Central memory CD8-positive, alpha-beta T cell (primary cell): ENCODE data around the gene SLC39A11.
"Not testable (repeated sequence)": the region's sequence is repeated elsewhere in the genome, so short reads cannot be mapped to it uniquely, and the experiment has no call there.

Experiments used
- ATAC-seq: fragments of 150-1000 bp; cut with Tn5 transposase; replicated peaks from 2 replicates; pipeline ENCODE4 v1.10.0; 2022; ENCODE audit warnings: mild to moderate bottlenecking, moderate FRiP score, moderate number of reproducible peaks; ENCODE audit not compliant: poor library complexity, severe bottlenecking; ENCODE audit errors: extremely low read depth
- DNase-seq, 2 donors: peaks; one replicate each; pipeline ENCODE4 v3.0.0; 2021; ENCODE audit warnings: low spot score in 2 of 2
- H3K27ac Mint-ChIP-seq: one replicate; pipeline ENCODE4 v1.8.0; 2022; ENCODE audit warnings: low read depth, mild to moderate bottlenecking, moderate library complexity, mixed read lengths
- H3K27me3 Mint-ChIP-seq: one replicate; pipeline ENCODE4 v1.8.0; 2022; ENCODE audit warnings: mixed read lengths
- H3K36me3 Mint-ChIP-seq: one replicate; pipeline ENCODE4 v1.8.0; 2022; ENCODE audit warnings: mild to moderate bottlenecking, moderate library complexity, mixed read lengths; ENCODE audit not compliant: insufficient read depth
- H3K4me1 Mint-ChIP-seq: one replicate; pipeline ENCODE4 v1.8.0; 2022; ENCODE audit warnings: mixed read lengths
- H3K4me3 Mint-ChIP-seq: one replicate; pipeline ENCODE4 v1.8.0; 2022; ENCODE audit warnings: mild to moderate bottlenecking, moderate library complexity, mixed read lengths
- H3K9me3 Mint-ChIP-seq: one replicate; pipeline ENCODE4 v1.8.0; 2022; ENCODE audit warnings: mixed read lengths

Gene SLC39A11

DNA sequence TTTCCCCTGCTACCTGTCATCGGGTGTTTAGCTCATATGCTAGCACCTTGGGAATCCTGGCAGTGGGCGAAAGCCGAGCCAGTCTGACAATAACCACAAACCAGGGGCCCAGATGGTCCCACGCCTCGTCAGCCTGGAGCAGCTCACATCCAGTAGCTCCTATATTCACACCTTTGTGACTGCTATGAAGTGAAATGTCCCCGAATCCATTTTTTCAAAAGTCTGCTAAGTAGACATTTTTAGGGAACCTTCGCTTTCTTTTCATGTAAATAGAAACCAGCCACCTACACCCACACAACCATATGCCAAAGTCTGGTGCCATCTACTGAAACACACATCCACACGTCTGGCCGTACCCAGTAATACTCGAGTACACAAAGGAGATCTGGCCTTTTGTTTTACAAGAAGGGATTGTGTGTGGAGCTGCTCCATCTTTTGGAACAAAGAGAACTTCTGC lies 176.8 kb downstream of the SLC39A11 start:
- no peaks in the 10 kb centered on the region for H3K4me1 Mint-ChIP-seq
- H3K36me3 Mint-ChIP-seq: peaks cover 1% of the 10 kb centered on the region
- H3K27ac Mint-ChIP-seq: no peak overlapping the region
- no peaks in the 10 kb centered on the region for H3K27me3 Mint-ChIP-seq
- no peaks in the 10 kb centered on the region for H3K9me3 Mint-ChIP-seq
- no peak for ATAC-seq
- no peak overlapping the region for H3K4me3 Mint-ChIP-seq
- DNase-seq: no peak

DNA sequence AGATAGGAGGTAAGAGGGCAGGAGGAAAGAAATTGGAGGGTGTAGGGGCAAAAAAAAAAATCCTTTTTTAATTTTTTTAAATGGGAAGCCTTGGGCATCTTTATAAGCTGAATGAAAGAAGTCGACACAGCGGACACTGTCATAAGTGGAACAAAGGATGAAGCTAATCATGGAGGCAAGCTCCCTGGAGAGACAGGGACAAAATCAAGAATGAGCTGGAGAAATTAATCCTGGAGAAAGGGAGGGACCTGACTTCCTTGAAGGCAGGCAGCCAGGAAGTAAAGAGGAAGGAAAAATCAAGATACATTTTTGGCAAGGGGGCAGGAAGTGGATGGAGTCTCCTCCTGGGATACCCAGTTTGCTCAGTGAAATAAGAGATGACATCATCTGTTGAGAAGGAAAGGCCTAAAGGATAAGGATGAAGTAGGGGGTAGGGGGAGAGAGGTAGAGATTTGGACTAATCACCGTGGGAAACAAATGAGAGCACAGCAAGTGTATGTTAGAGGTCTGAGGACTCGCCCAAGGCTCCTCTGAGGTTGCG lies 179.3 kb downstream of the SLC39A11 start:
- no peaks in the 10 kb centered on the region for H3K4me1 Mint-ChIP-seq
- peaks cover 4% of the 10 kb centered on the region for H3K36me3 Mint-ChIP-seq
- ATAC-seq (no peak), DNase-seq (no peak)
- no peak overlapping the region for H3K27ac Mint-ChIP-seq
- H3K4me3 Mint-ChIP-seq: no peak overlapping the region
- no peaks in the 10 kb centered on the region for H3K27me3 Mint-ChIP-seq
- H3K9me3 Mint-ChIP-seq: no peaks in the 10 kb centered on the region

GRCh38 chr17:72906306-72906705 lies 186.2 kb downstream of the SLC39A11 start:
- H3K9me3 Mint-ChIP-seq: no peaks in the 10 kb centered on the region
- peaks cover 5% of the 10 kb centered on the region for H3K4me1 Mint-ChIP-seq
- no peak overlapping the region for H3K4me3 Mint-ChIP-seq
- H3K27ac Mint-ChIP-seq: no peak overlapping the region
- ATAC-seq (no peak), DNase-seq (no peak)
- H3K27me3 Mint-ChIP-seq: no peaks in the 10 kb centered on the region
- H3K36me3 Mint-ChIP-seq: peaks cover 4% of the 10 kb centered on the region

GRCh38 chr17:72903522-72903921 lies 189.0 kb downstream of the SLC39A11 start:
- peaks cover 2% of the 10 kb centered on the region for H3K36me3 Mint-ChIP-seq
- DNase-seq (no peak), ATAC-seq (no peak)
- no peaks in the 10 kb centered on the region for H3K27me3 Mint-ChIP-seq
- no peaks in the 10 kb centered on the region for H3K9me3 Mint-ChIP-seq
- H3K4me1 Mint-ChIP-seq: peaks cover 5% of the 10 kb centered on the region
- H3K27ac Mint-ChIP-seq: no peak overlapping the region
- no peak overlapping the region for H3K4me3 Mint-ChIP-seq

GRCh38 chr17:72901657-72902056 lies 190.8 kb downstream of the SLC39A11 start:
- Mint-ChIP-seq H3K27me3 (no peaks in the 10 kb centered on the region), H3K9me3 (no peaks in the 10 kb centered on the region), H3K4me1 (peaks cover 5% of the 10 kb centered on the region), H3K27ac (no peak overlapping the region), H3K36me3 (peaks cover 2% of the 10 kb centered on the region), H3K4me3 (no peak overlapping the region)
- DNase-seq: no peak
- no peak for ATAC-seq

DNA sequence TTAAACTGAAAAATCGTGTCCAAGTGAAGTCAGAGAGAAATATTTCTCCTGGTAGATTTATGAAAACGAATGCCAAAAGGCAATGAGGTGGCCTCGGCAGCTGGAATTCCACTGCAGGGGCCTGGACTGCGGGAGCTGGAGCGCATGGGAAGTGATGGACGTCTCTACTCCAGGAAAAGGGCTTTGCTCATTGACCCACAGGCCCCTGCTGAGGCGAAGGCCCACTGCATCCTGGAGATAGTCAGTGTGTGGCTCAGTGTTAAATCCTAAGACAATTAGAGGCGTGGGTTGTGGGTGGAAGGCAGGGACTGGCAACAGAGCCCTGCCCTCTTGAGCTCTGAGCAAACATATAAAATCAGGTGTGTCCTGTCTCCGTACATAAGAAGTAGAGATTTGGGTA lies 191.4 kb downstream of the SLC39A11 start:
- no peak for DNase-seq
- Mint-ChIP-seq H3K4me1 (peaks cover 4% of the 10 kb centered on the region), H3K4me3 (no peak overlapping the region), H3K36me3 (peaks cover 2% of the 10 kb centered on the region), H3K27me3 (no peaks in the 10 kb centered on the region), H3K9me3 (no peaks in the 10 kb centered on the region), H3K27ac (no peak overlapping the region)
- ATAC-seq: no peak

GRCh38 chr17:72900654-72900971 lies 191.9 kb downstream of the SLC39A11 start:
- H3K9me3 Mint-ChIP-seq: no peaks in the 10 kb centered on the region
- no peak for ATAC-seq

GRCh38 chr17:72898725-72899124 lies 193.8 kb downstream of the SLC39A11 start:
- Mint-ChIP-seq H3K27ac (no peak overlapping the region), H3K4me3 (no peak overlapping the region), H3K27me3 (no peaks in the 10 kb centered on the region), H3K9me3 (no peaks in the 10 kb centered on the region), H3K36me3 (peaks cover 2% of the 10 kb centered on the region), H3K4me1 (no peaks in the 10 kb centered on the region)
- no peak for ATAC-seq
- DNase-seq: no peak

More at GRCh38 chr17:72900654-72900971, 191.9 kb downstream of the SLC39A11 start:
- no peak for DNase-seq
- Mint-ChIP-seq H3K27ac (no peak overlapping the region), H3K4me3 (no peak overlapping the region), H3K36me3 (peaks cover 2% of the 10 kb centered on the region), H3K27me3 (no peaks in the 10 kb centered on the region), H3K4me1 (no peaks in the 10 kb centered on the region)

GRCh38 chr17:72896288-72896687 lies 196.2 kb downstream of the SLC39A11 start:
- H3K4me3 Mint-ChIP-seq, H3K9me3 Mint-ChIP-seq, H3K4me1 Mint-ChIP-seq, DNase-seq, H3K27ac Mint-ChIP-seq, ATAC-seq, H3K36me3 Mint-ChIP-seq, H3K27me3 Mint-ChIP-seq: not testable (repeated sequence)

DNA sequence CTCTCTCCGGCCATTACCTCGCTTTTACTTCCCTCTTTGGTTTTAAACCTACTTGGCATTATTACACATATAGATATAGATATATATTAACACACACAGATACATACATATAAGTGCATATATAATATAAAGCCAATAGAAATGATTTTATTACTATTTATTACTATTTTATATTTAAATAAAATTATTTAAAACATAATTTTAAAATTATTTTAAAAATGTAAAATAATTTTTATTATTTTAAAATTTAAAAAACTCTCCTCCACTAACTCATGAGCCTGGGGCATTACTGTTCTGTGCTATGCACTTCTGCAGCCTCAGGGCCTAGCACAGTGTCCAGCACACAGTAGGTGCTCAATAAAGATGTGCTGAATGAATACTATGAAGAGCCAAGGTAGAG lies 200.9 kb downstream of the SLC39A11 start:
- Mint-ChIP-seq H3K4me1 (no peaks in the 10 kb centered on the region), H3K36me3 (peaks cover 6% of the 10 kb centered on the region), H3K27me3 (no peaks in the 10 kb centered on the region), H3K9me3 (no peaks in the 10 kb centered on the region), H3K4me3 (no peak overlapping the region), H3K27ac (no peak overlapping the region)
- DNase-seq (no peak), ATAC-seq (no peak)

DNA sequence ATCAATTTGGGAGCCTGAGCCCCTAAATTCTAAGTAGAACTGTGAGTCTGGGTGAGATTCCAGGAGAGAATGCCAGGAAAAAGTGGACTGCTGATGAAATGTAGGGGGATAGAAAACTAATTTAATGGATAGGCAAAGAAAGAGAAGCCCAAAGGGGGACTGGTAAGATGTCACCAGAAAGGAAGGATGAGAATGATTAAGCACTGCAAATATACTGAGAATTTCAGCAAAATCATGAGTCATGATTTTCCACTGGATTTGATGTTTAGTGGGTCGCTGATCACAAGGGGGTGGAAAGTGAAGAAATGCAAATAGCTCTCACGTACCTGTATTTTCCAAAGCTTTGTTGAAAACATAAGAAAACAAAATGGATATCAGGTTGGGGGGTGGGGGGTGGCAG lies 201.8 kb downstream of the SLC39A11 start:
- H3K27me3 Mint-ChIP-seq: no peaks in the 10 kb centered on the region
- peaks cover 6% of the 10 kb centered on the region for H3K36me3 Mint-ChIP-seq
- H3K27ac Mint-ChIP-seq: no peak overlapping the region
- no peak overlapping the region for H3K4me3 Mint-ChIP-seq
- H3K4me1 Mint-ChIP-seq: no peaks in the 10 kb centered on the region
- DNase-seq (no peak), ATAC-seq (no peak)
- H3K9me3 Mint-ChIP-seq: no peaks in the 10 kb centered on the region

DNA sequence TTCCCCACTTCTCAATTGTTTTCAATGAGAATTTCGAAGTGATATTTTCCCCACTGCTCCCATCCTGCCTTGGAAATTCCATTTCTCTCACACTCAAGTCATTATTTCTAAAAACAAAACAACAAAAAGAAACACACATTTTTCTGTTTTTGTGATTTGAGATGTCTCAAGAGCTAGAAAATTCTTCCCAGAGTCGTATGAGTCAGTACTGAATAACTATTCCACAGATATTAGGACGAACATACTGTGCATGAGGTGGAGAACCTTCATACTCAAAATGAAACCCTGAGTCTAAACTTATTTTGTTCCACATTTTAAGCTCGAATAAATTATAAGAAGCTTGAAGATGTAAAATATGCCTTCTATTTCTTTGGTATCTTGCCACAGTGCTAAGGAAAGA lies 204.6 kb downstream of the SLC39A11 start:
- Mint-ChIP-seq H3K27me3 (no peaks in the 10 kb centered on the region), H3K4me3 (no peak overlapping the region), H3K4me1 (no peaks in the 10 kb centered on the region), H3K27ac (no peak overlapping the region), H3K9me3 (no peaks in the 10 kb centered on the region), H3K36me3 (peaks cover 6% of the 10 kb centered on the region)
- ATAC-seq: no peak
- no peak for DNase-seq

GRCh38 chr17:72887322-72887721 lies 205.2 kb downstream of the SLC39A11 start:
- H3K27ac Mint-ChIP-seq: no peak overlapping the region
- no peak overlapping the region for H3K4me3 Mint-ChIP-seq
- H3K27me3 Mint-ChIP-seq: no peaks in the 10 kb centered on the region
- H3K9me3 Mint-ChIP-seq: no peaks in the 10 kb centered on the region
- DNase-seq (no peak), ATAC-seq (no peak)
- H3K36me3 Mint-ChIP-seq: peaks cover 6% of the 10 kb centered on the region
- no peaks in the 10 kb centered on the region for H3K4me1 Mint-ChIP-seq

DNA sequence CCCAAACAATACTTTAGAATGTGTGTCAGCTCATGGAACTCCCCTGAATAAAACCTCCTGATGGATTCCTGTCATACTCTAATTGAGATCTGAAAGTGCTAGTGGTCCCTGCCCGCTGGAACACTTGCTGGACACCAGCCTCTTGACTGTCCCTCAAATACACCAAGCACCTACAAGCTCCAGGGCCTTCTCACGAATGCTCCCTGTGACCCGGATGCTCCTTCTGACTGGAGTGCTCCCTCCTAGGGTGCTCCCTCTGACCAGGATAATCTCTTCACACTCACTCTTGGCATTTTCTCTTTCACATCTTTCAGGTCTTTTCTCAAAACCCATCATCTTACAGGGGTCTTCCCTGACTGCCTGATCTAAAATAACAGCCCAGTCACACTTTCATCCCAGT lies 205.9 kb downstream of the SLC39A11 start:
- H3K36me3 Mint-ChIP-seq: peaks cover 6% of the 10 kb centered on the region
- no peak overlapping the region for H3K4me3 Mint-ChIP-seq
- H3K9me3 Mint-ChIP-seq: no peaks in the 10 kb centered on the region
- H3K27me3 Mint-ChIP-seq: no peaks in the 10 kb centered on the region
- ATAC-seq (no peak), DNase-seq (no peak)
- no peaks in the 10 kb centered on the region for H3K4me1 Mint-ChIP-seq
- no peak overlapping the region for H3K27ac Mint-ChIP-seq
